CD14-positive monocyte (primary cell): Measurements from ENCODE around the gene CCDC92B. TPM values are rescaled to one million over a fixed set of nuclear protein-coding genes. Genes with fewer than 3 reads are reported as not detected.

Experiments
- DNase-seq, 3 donors: peaks; one replicate each; pipeline ENCODE4 v3.0.0-alpha.2; 2011 to 2022
- H2AFZ ChIP-seq: 2 replicates; pipeline ENCODE4 v1.6.0; 2012; ENCODE audit warnings: mild to moderate bottlenecking, low read depth, low read length, inconsistent platforms; ENCODE audit not compliant: insufficient read depth, poor library complexity, severe bottlenecking
- H3K27ac ChIP-seq, 2 donors: 1 replicate in 1 of 2; 2 replicates in 1 of 2; pipeline ENCODE4 v1.5.1; 2012 to 2013; ENCODE audit warnings: low read length in 2 of 2, control low read depth in 1 of 2, inconsistent platforms in 1 of 2, low read depth in 1 of 2, mild to moderate bottlenecking in 1 of 2
- H3K27me3 ChIP-seq, 2 donors: one replicate each; pipeline versions ENCODE4 v1.6.0 to v1.6.1; 2011 to 2013; ENCODE audit warnings: low read length in 2 of 2; ENCODE audit not compliant: control insufficient read depth in 2 of 2, insufficient read depth in 2 of 2
- H3K36me3 ChIP-seq, 2 donors: replicated peaks in 1 of 2; 1 replicate in 1 of 2; 2 replicates in 1 of 2; pipeline versions ENCODE4 v1.5.1 to v1.6.1; 2012 to 2013; ENCODE audit warnings: low read length in 2 of 2, control low read depth in 1 of 2, inconsistent platforms in 1 of 2, mild to moderate bottlenecking in 1 of 2; ENCODE audit not compliant: insufficient read depth in 2 of 2, control insufficient read depth in 1 of 2
- H3K4me1 ChIP-seq, 2 donors: 1 replicate in 1 of 2; 2 replicates in 1 of 2; pipeline versions ENCODE4 v1.5.1 to v1.6.1; 2012 to 2013; ENCODE audit warnings: low read length in 2 of 2, control low read depth in 1 of 2, inconsistent platforms in 1 of 2, mild to moderate bottlenecking in 1 of 2, moderate library complexity in 1 of 2; ENCODE audit not compliant: insufficient read depth in 2 of 2, control insufficient read depth in 1 of 2
- H3K4me2 ChIP-seq: replicated peaks from 2 replicates; pipeline ENCODE3; 2012; ENCODE audit warnings: low read length, moderate library complexity, mild to moderate bottlenecking; ENCODE audit not compliant: poor library complexity, severe bottlenecking; ENCODE audit errors: extremely low read depth
- H3K4me3 ChIP-seq, 3 experiments: fragments of 200-600 bp in 1 of 3; sonication (generic) in 1 of 3; replicated peaks in 1 of 3; 1 replicate in 2 of 3; 2 replicates in 1 of 3; pipeline ENCODE4 v1.5.1; 2011 to 2013; ENCODE audit warnings: low read length in 3 of 3, mild to moderate bottlenecking in 3 of 3, control low read depth in 2 of 3, low read depth in 2 of 3, inconsistent platforms in 1 of 3, moderate library complexity in 1 of 3
- H3K79me2 ChIP-seq: 2 replicates; pipeline ENCODE4 v1.6.0; 2012; ENCODE audit warnings: mild to moderate bottlenecking, control low read depth, inconsistent platforms, low read length, moderate library complexity; ENCODE audit not compliant: insufficient read depth
- H3K9ac ChIP-seq: 2 replicates; pipeline ENCODE4 v1.6.0; 2017; ENCODE audit warnings: low read length, mild to moderate bottlenecking; ENCODE audit not compliant: insufficient read depth, poor library complexity, severe bottlenecking
- H3K9me3 ChIP-seq, 2 donors: replicated peaks in 1 of 2; 1 replicate in 1 of 2; 2 replicates in 1 of 2; pipeline versions ENCODE4 v1.5.1 to v1.6.1; 2012 to 2013; ENCODE audit warnings: low read length in 2 of 2, control low read depth in 1 of 2; ENCODE audit not compliant: control insufficient read depth in 1 of 2, insufficient read depth in 1 of 2
- H4K20me1 ChIP-seq: 2 replicates; pipeline ENCODE4 v1.6.0; 2012; ENCODE audit warnings: mild to moderate bottlenecking, low read length, control low read depth, moderate library complexity; ENCODE audit not compliant: insufficient read depth
- H3K27ac Mint-ChIP-seq, 7 donors: one replicate each; pipeline ENCODE4 v1.8.0; 2020; ENCODE audit warnings: mild to moderate bottlenecking in 7 of 7, mixed read lengths in 7 of 7, moderate library complexity in 6 of 7, inconsistent platforms in 2 of 7
- H3K27me3 Mint-ChIP-seq, 3 donors: one replicate each; pipeline ENCODE4 v1.8.0; 2021 to 2022; ENCODE audit warnings: low read depth in 3 of 3, mild to moderate bottlenecking in 3 of 3, mixed read lengths in 3 of 3, moderate library complexity in 3 of 3, inconsistent platforms in 1 of 3
- H3K36me3 Mint-ChIP-seq, 2 donors: one replicate each; pipeline ENCODE4 v1.8.0; 2020; ENCODE audit warnings: mixed read lengths in 2 of 2, inconsistent platforms in 1 of 2, mild to moderate bottlenecking in 1 of 2
- H3K4me1 Mint-ChIP-seq: one replicate; pipeline ENCODE4 v1.8.0; 2020; ENCODE audit warnings: mild to moderate bottlenecking, mixed read lengths
- H3K4me3 Mint-ChIP-seq, 2 donors: one replicate each; pipeline ENCODE4 v1.8.0; 2020; ENCODE audit warnings: mild to moderate bottlenecking in 2 of 2, mixed read lengths in 2 of 2, moderate library complexity in 1 of 2
- H3K9me3 Mint-ChIP-seq, 7 donors: one replicate each; pipeline ENCODE4 v1.8.0; 2020 to 2022; ENCODE audit warnings: mixed read lengths in 7 of 7, mild to moderate bottlenecking in 6 of 7, moderate library complexity in 6 of 7, inconsistent platforms in 2 of 7
- WGBS: methylation state at CpG from one replicate; pipeline ENCODE4 v1.1.5; 2013; ENCODE audit warnings: missing lambda C conversion rate; ENCODE audit not compliant: insufficient coverage; 5-methylcytosine and 5-hydroxymethylcytosine counted together
- intact Hi-C, 2 donors: fragments of 100-400 bp; cut with micrococcal nuclease; formaldehyde crosslinking; loops; one replicate each; pipeline versions ENCODE4 v1.15.0 to v1.15.1; 2023
- polyA plus RNA-seq, 3 donors: library from polyadenylated mRNA; depleted of rRNA in 1 of 3; unstranded in 2 of 3; stranded (reverse) in 1 of 3; fragments of 300-500 nt in 2 of 3; fragments of >200 nt in 1 of 3; fragmentation: Illumina TruSeq in 2 of 3; gene quantifications; 1 replicate in 2 of 3; 2 replicates in 1 of 3; pipeline ENCODE4 v1.2.3, GENCODE V29; 2012 to 2021
- TF ChIP-seq, protein P1 (sequence below): fragments of 200-600 bp; IDR thresholded peaks from one replicate; pipeline ENCODE4 v1.8.0; 2022; ENCODE audit warnings: antibody characterized with exemption, mild to moderate bottlenecking

CCDC92B gene
- polyA plus RNA-seq, 3 donors, result not detected

DNA sequence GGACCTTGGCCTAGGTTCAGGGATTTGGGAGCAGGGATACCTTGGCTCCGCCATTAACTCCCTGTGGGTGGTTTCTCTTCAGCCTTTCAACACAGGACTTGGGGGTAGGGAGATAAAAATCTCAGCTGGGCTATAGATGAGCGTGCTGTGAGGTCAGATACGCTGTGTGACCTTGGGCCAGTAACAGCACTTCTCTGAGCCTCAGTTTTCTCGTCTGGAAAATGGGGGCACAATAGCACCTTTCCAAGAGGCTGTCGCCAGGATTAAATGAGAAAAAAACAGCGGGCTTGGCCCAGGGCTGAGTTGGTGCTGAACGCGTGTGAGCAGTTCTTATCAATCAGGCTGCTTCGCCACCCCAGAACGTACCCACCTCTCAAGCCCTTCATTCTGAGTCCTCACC lies 17.6 kb downstream of the CCDC92B start:
- no peak overlapping the region for H3K27ac ChIP-seq
- TF ChIP-seq, protein P1, sequence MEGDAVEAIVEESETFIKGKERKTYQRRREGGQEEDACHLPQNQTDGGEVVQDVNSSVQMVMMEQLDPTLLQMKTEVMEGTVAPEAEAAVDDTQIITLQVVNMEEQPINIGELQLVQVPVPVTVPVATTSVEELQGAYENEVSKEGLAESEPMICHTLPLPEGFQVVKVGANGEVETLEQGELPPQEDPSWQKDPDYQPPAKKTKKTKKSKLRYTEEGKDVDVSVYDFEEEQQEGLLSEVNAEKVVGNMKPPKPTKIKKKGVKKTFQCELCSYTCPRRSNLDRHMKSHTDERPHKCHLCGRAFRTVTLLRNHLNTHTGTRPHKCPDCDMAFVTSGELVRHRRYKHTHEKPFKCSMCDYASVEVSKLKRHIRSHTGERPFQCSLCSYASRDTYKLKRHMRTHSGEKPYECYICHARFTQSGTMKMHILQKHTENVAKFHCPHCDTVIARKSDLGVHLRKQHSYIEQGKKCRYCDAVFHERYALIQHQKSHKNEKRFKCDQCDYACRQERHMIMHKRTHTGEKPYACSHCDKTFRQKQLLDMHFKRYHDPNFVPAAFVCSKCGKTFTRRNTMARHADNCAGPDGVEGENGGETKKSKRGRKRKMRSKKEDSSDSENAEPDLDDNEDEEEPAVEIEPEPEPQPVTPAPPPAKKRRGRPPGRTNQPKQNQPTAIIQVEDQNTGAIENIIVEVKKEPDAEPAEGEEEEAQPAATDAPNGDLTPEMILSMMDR, result no peak
- H3K4me3 ChIP-seq, result no peak overlapping the region
- intact Hi-C loops, result no loop called here
- H3K27me3 ChIP-seq, result peaks cover 0 to 3% of the 10 kb centered on the region in 2 donors
- no peaks in the 10 kb centered on the region for H3K9me3 ChIP-seq
- H3K36me3 ChIP-seq, result no peaks in the 10 kb centered on the region
- no peaks in the 10 kb centered on the region for H3K4me1 ChIP-seq
- H3K9ac ChIP-seq, result no peak overlapping the region
- H3K36me3 Mint-ChIP-seq, result no peaks in the 10 kb centered on the region
- no peak for DNase-seq
- peaks cover 0 to 2% (median 0%) of the 10 kb centered on the region in 7 donors for H3K9me3 Mint-ChIP-seq
- WGBS, result 89% methylated on average over 9 of the region's 10 CpGs
- H3K27me3 Mint-ChIP-seq, result peaks cover 8 to 31% (median 27%) of the 10 kb centered on the region in 3 donors
- no peaks in the 10 kb centered on the region for H3K4me1 Mint-ChIP-seq
- H4K20me1 ChIP-seq, result no peaks in the 10 kb centered on the region
- H3K4me3 Mint-ChIP-seq, result no peak overlapping the region
- no peak overlapping the region for H3K27ac Mint-ChIP-seq
- no peak overlapping the region for H2AFZ ChIP-seq
- no peak overlapping the region for H3K4me2 ChIP-seq
- no peaks in the 10 kb centered on the region for H3K79me2 ChIP-seq

DNA sequence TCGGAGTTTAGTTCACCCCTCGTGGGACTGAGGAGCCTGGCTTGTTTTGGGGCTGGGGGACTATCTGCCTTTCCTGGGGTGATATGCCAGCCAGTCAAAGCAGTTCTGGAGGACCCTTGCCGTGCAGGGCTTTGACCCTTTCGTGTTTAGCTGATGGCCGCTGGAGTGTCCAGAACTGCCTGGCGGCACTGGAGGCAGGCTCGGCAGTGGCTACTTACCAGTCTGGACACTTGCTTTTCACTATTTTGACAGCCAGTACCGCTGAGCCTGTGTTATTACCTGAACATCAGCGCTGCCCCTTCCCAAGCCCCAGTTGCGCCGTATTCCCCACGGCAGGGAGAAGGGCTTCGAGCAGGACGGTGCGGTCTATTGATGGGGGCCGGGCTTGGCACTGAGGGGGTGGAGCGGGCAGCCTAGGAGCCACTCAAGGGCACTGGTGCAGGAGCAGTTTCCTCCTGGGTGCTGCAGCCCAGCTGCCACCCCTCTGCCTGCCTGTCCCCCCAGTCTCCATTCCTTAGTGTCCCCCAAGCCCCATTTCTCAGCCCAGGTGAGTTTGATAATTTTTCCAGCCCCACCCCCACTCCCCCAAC lies 18.6 kb downstream of the CCDC92B start:
- H2AFZ ChIP-seq, result no peak overlapping the region
- H3K4me2 ChIP-seq, result no peak overlapping the region
- H3K9me3 Mint-ChIP-seq, result peaks cover 0 to 4% (median 0%) of the 10 kb centered on the region in 7 donors
- intact Hi-C loops, result no loop called here
- H3K36me3 ChIP-seq, result no peaks in the 10 kb centered on the region
- WGBS, result 95% methylated on average over 15 of the region's 17 CpGs
- peaks cover 0 to 3% of the 10 kb centered on the region in 2 donors for H3K27me3 ChIP-seq
- H3K36me3 Mint-ChIP-seq, result no peaks in the 10 kb centered on the region
- TF ChIP-seq, protein P1, result no peak
- no peaks in the 10 kb centered on the region for H3K4me1 ChIP-seq
- no peaks in the 10 kb centered on the region for H3K9me3 ChIP-seq
- no peak for DNase-seq
- no peaks in the 10 kb centered on the region for H3K79me2 ChIP-seq
- H3K4me3 Mint-ChIP-seq, result no peak overlapping the region
- H3K4me3 ChIP-seq, result no peak overlapping the region
- H3K4me1 Mint-ChIP-seq, result no peaks in the 10 kb centered on the region
- no peak overlapping the region for H3K27ac ChIP-seq
- no peaks in the 10 kb centered on the region for H4K20me1 ChIP-seq
- no peak overlapping the region for H3K27ac Mint-ChIP-seq
- no peak overlapping the region for H3K9ac ChIP-seq
- H3K27me3 Mint-ChIP-seq, result peaks cover 9 to 38% (median 35%) of the 10 kb centered on the region in 3 donors
